Measurements from ENCODE around the gene EFNA1. TPM values are rescaled to one million over a fixed set of nuclear protein-coding genes. Genes with fewer than 3 reads are reported as not detected.

EFNA1 gene
- total and polyA plus RNA-seq, 7 donors, result 15.5 to 112 (median 22.5) TPM

- Histone ChIP-seq H3K36me3 (no peaks in the 10 kb centered on the region), H3K9me3 (no peaks in the 10 kb centered on the region), H3K27me3 (no peaks in the 10 kb centered on the region), H3K4me3 (peak overlapping the region in 1 of 4 donors; percentile 6), H3K4me1 (peaks cover 0 to 29% (median 24%) of the 10 kb centered on the region in 4 donors), H3K27ac (peak overlapping the region; percentile 69 to 76 (median 70))
- intact Hi-C loops (cut with DNase I), result no loop called here
- 9 to 29% methylated on average over 13 of the region's 13 CpGs for WGBS, 2 donors
- peak; percentile 71 for DNase-seq
- TF ChIP-seq, protein P1, sequence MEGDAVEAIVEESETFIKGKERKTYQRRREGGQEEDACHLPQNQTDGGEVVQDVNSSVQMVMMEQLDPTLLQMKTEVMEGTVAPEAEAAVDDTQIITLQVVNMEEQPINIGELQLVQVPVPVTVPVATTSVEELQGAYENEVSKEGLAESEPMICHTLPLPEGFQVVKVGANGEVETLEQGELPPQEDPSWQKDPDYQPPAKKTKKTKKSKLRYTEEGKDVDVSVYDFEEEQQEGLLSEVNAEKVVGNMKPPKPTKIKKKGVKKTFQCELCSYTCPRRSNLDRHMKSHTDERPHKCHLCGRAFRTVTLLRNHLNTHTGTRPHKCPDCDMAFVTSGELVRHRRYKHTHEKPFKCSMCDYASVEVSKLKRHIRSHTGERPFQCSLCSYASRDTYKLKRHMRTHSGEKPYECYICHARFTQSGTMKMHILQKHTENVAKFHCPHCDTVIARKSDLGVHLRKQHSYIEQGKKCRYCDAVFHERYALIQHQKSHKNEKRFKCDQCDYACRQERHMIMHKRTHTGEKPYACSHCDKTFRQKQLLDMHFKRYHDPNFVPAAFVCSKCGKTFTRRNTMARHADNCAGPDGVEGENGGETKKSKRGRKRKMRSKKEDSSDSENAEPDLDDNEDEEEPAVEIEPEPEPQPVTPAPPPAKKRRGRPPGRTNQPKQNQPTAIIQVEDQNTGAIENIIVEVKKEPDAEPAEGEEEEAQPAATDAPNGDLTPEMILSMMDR (IDR thresholded peaks at IDR 0.05), result peak in 2 of 4 experiments; percentile 38 to 41
- TF ChIP-seq POLR2AphosphoS5 (IDR thresholded peaks at IDR 0.05), result no peak
These were observed 33.6 kb upstream of the EFNA1 start for GRCh38 chr1:155093911-155094621.

GRCh38 chr1:155094622-155094948 is 33.1 kb upstream of the EFNA1 start:
- Histone ChIP-seq H3K36me3 (no peaks in the 10 kb centered on the region), H3K4me3 (peak overlapping the region in 1 of 4 donors; percentile 6), H3K9me3 (no peaks in the 10 kb centered on the region), H3K27me3 (no peaks in the 10 kb centered on the region), H3K27ac (peak overlapping the region; percentile 69 to 76 (median 70)), H3K4me1 (peaks cover 0 to 29% (median 24%) of the 10 kb centered on the region in 4 donors)
- TF ChIP-seq POLR2A (IDR thresholded peaks at IDR 0.05) (no peak), POLR2AphosphoS5 (IDR thresholded peaks at IDR 0.05) (no peak), EP300 (IDR thresholded peaks at IDR 0.05) (no peak)
- TF ChIP-seq, protein P1 (IDR thresholded peaks at IDR 0.05), result peak in 1 of 4 experiments; percentile 26
- intact Hi-C loops (cut with DNase I), result no loop called here
- WGBS, 2 donors, result 38 to 81% methylated on average over 2 of the region's 2 CpGs
- DNase-seq, result no peak

- TF ChIP-seq EP300 (IDR thresholded peaks at IDR 0.05) (no peak), POLR2AphosphoS5 (IDR thresholded peaks at IDR 0.05) (no peak), POLR2A (IDR thresholded peaks at IDR 0.05) (no peak)
- TF ChIP-seq, protein P1 (IDR thresholded peaks at IDR 0.05), result no peak
- intact Hi-C loops (cut with DNase I), result no loop called here
- WGBS, 2 donors, result 32 to 76% methylated on average over 7 of the region's 7 CpGs
These were observed 28.3 kb upstream of the EFNA1 start for GRCh38 chr1:155099331-155099730.

GRCh38 chr1:155103325-155103724 is 24.4 kb upstream of the EFNA1 start:
- DNase-seq, result no peak
- Histone ChIP-seq H3K9me3 (no peaks in the 10 kb centered on the region), H3K4me3 (no peak overlapping the region), H3K27me3 (no peaks in the 10 kb centered on the region), H3K27ac (no peak overlapping the region), H3K36me3 (no peaks in the 10 kb centered on the region), H3K4me1 (no peaks in the 10 kb centered on the region)
- 88 to 89% methylated on average over 9 of the region's 9 CpGs for WGBS, 2 donors
- TF ChIP-seq EP300 (IDR thresholded peaks at IDR 0.05), result no peak
- TF ChIP-seq POLR2AphosphoS5 (IDR thresholded peaks at IDR 0.05), result no peak
- TF ChIP-seq POLR2A (IDR thresholded peaks at IDR 0.05), result no peak
- TF ChIP-seq, protein P1 (IDR thresholded peaks at IDR 0.05), result no peak
- intact Hi-C loops (cut with DNase I), result no loop called here

More at GRCh38 chr1:155099331-155099730, 28.3 kb upstream of the EFNA1 start:
- no peaks in the 10 kb centered on the region for H3K36me3 ChIP-seq
- no peaks in the 10 kb centered on the region for H3K9me3 ChIP-seq
- DNase-seq, result no peak
- peaks cover 0 to 4% (median 4%) of the 10 kb centered on the region in 4 donors for H3K4me1 ChIP-seq
- H3K27ac ChIP-seq, result no peak overlapping the region
- H3K4me3 ChIP-seq, result no peak overlapping the region
- H3K27me3 ChIP-seq, result no peaks in the 10 kb centered on the region

Measured in sigmoid colon (tissue), 7 donors.